ENCODE data around the gene CNNM4.

DNA sequence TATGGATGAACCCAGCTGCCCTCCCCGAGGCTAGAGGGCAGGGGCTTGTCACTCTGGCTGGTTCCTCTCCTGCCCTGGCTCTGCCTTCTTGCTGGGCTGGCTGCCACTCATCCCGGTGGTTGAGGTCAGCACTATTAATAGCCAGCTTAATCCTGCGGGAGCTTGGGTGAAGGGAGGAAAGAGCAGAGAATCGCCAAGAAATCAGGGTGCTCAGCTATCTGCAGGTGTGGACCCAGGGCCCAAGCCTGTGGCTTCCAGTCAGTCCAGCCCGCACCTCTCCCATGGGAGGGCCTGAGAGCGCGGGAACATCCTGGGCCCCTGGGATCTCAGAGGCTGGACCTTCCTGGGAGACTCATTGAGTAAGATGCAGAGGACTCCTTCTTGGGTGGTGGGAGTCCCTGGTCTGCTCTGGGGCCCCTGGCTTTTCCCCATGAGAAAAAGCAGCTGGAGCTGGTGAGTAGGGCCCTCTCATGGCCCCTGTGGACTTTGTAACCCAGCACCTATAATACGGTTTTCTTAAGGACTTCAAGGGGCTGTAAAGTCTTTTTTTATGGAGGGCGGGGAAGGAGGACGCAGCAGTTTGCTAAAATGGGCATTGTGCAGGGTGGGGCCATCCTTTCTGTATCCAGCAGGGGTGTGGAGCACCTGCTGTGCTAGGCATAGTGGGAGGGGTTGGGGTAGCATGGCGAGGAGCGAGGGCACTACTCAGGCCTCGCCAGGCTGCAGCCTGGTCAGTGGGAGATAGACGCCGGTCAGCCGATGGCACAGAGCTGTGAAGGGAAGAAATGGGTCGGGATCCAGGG, 27.9 kb downstream of the CNNM4 start:
- TF ChIP-seq POLR2AphosphoS5 (IDR thresholded peaks at IDR 0.05; ENCODE audit: low read depth, low read length): no peak
- TF ChIP-seq POLR2A (IDR thresholded peaks at IDR 0.05; ENCODE audit: low read depth, low read length): no peak

All from GM12892 (cell line).